Esophagus squamous epithelium (tissue), 4 donors: ENCODE data around the gene ALOX15B.

Source experiments
- CTCF ChIP-seq, 6 experiments: fragments of 450-650 bp in 4 of 6; fragments of 200-600 bp in 2 of 6; sonication (generic) in 2 of 6; IDR thresholded peaks; one replicate each; pipeline ENCODE4 v1.5.1; 2016 to 2019; ENCODE audit warnings: antibody characterized with exemption in 6 of 6, mild to moderate bottlenecking in 4 of 6, moderate library complexity in 4 of 6
- POLR2A ChIP-seq, 4 donors: fragments of 450-650 bp; IDR thresholded peaks; one replicate each; pipeline ENCODE4 v1.6.1; 2017; ENCODE audit warnings: antibody characterized with exemption in 4 of 4, mild to moderate bottlenecking in 4 of 4, moderate library complexity in 3 of 4

GRCh38 chr17:8066841-8067775 lies 28.2 kb downstream of the ALOX15B start:
- TF ChIP-seq CTCF (IDR thresholded peaks at IDR 0.05) (no peak), POLR2A (IDR thresholded peaks at IDR 0.05) (no peak)
